ENCODE data around the gene KCNE2. TPM values are rescaled to one million over a fixed set of nuclear protein-coding genes. Genes with fewer than 3 reads are reported as not detected.
A peak's percentile ranks its signal among the peaks of the same experiment; 100 is the strongest.

KCNE2 gene
- polyA plus RNA-seq, 3 donors: 0.27 TPM; not detected in 2

GRCh38 chr21:34337741-34338140 lies 26.1 kb upstream of the KCNE2 start:
- no peak overlapping the region for H3K4me3 Mint-ChIP-seq
- H2AFZ ChIP-seq (ENCODE audit: insufficient read depth, low read depth, low read length, poor library complexity, severe bottlenecking): peak overlapping the region; percentile 24
- H3K36me3 ChIP-seq (replicated peaks in 1 of 2; ENCODE audit: control insufficient read depth in 1 of 2, insufficient read depth in 2 of 2, low read length in 2 of 2): no peaks in the 10 kb centered on the region
- H3K4me1 Mint-ChIP-seq: peaks cover 9% of the 10 kb centered on the region
- no peak overlapping the region for H3K9ac ChIP-seq (ENCODE audit: insufficient read depth, low read length, poor library complexity, severe bottlenecking)
- peaks cover 0 to 2% (median 0%) of the 10 kb centered on the region in 7 donors for H3K9me3 Mint-ChIP-seq
- intact Hi-C loops (cut with micrococcal nuclease): loop anchor here in 1 of 2 donors (5.0 kb wide), 1 partner anchor 70 kb away; no protein-coding TSS in a partner anchor
- 5% methylated on average over 3 of the region's 6 CpGs for WGBS (ENCODE audit: insufficient coverage)
- H3K27ac Mint-ChIP-seq: no peak overlapping the region
- H3K4me3 ChIP-seq (replicated peaks in 1 of 3; ENCODE audit: low read depth in 2 of 3, low read length in 3 of 3): no peak overlapping the region
- H3K4me1 ChIP-seq (ENCODE audit: control insufficient read depth in 1 of 2, insufficient read depth in 2 of 2, low read length in 2 of 2): peaks cover 5% of the 10 kb centered on the region in 2 donors
- TF ChIP-seq CTCF (IDR thresholded peaks at IDR 0.05): no peak
- no peak overlapping the region for H3K4me2 ChIP-seq (replicated peaks; ENCODE audit: extremely low read depth, low read length, poor library complexity, severe bottlenecking)
- peaks cover 2 to 6% (median 5%) of the 10 kb centered on the region in 3 donors for H3K27me3 Mint-ChIP-seq (ENCODE audit: low read depth in 3 of 3)
- H4K20me1 ChIP-seq (ENCODE audit: insufficient read depth, low read length): no peaks in the 10 kb centered on the region
- DNase-seq: no peak
- no peaks in the 10 kb centered on the region for H3K79me2 ChIP-seq (ENCODE audit: insufficient read depth, low read length)
- H3K36me3 Mint-ChIP-seq: no peaks in the 10 kb centered on the region
- no peaks in the 10 kb centered on the region for H3K27me3 ChIP-seq (ENCODE audit: control insufficient read depth in 2 of 2, insufficient read depth in 2 of 2, low read length in 2 of 2)
- no peak overlapping the region for H3K27ac ChIP-seq (ENCODE audit: low read depth in 1 of 2, low read length in 2 of 2)
- H3K9me3 ChIP-seq (replicated peaks in 1 of 2; ENCODE audit: control insufficient read depth in 1 of 2, insufficient read depth in 1 of 2, low read length in 2 of 2): no peaks in the 10 kb centered on the region

- Histone ChIP-seq H3K9me3 (replicated peaks in 1 of 2; ENCODE audit: control insufficient read depth in 1 of 2, insufficient read depth in 1 of 2, low read length in 2 of 2) (no peaks in the 10 kb centered on the region), H3K79me2 (ENCODE audit: insufficient read depth, low read length) (no peaks in the 10 kb centered on the region), H3K9ac (ENCODE audit: insufficient read depth, low read length, poor library complexity, severe bottlenecking) (no peak overlapping the region), H3K4me1 (ENCODE audit: control insufficient read depth in 1 of 2, insufficient read depth in 2 of 2, low read length in 2 of 2) (peaks cover 5% of the 10 kb centered on the region in 2 donors), H3K4me3 (replicated peaks in 1 of 3; ENCODE audit: low read depth in 2 of 3, low read length in 3 of 3) (no peak overlapping the region), H3K27ac (ENCODE audit: low read depth in 1 of 2, low read length in 2 of 2) (no peak overlapping the region), H3K36me3 (replicated peaks in 1 of 2; ENCODE audit: control insufficient read depth in 1 of 2, insufficient read depth in 2 of 2, low read length in 2 of 2) (no peaks in the 10 kb centered on the region), H2AFZ (ENCODE audit: insufficient read depth, low read depth, low read length, poor library complexity, severe bottlenecking) (peak overlapping the region; percentile 24), H3K27me3 (ENCODE audit: control insufficient read depth in 2 of 2, insufficient read depth in 2 of 2, low read length in 2 of 2) (no peaks in the 10 kb centered on the region), H3K4me2 (replicated peaks; ENCODE audit: extremely low read depth, low read length, poor library complexity, severe bottlenecking) (no peak overlapping the region), H4K20me1 (ENCODE audit: insufficient read depth, low read length) (no peaks in the 10 kb centered on the region)
- Mint-ChIP-seq H3K27ac (no peak overlapping the region), H3K4me1 (peaks cover 9% of the 10 kb centered on the region), H3K27me3 (ENCODE audit: low read depth in 3 of 3) (peaks cover 2 to 7% (median 6%) of the 10 kb centered on the region in 3 donors), H3K9me3 (peaks cover 0 to 2% (median 0%) of the 10 kb centered on the region in 7 donors), H3K36me3 (no peaks in the 10 kb centered on the region), H3K4me3 (no peak overlapping the region)
- WGBS (ENCODE audit: insufficient coverage): 96% methylated on average over 8 of the region's 8 CpGs
- no peak for DNase-seq
- no peak for TF ChIP-seq CTCF (IDR thresholded peaks at IDR 0.05)
- intact Hi-C loops (cut with micrococcal nuclease): loop anchor here in 1 of 2 donors (5.0 kb wide), 1 partner anchor 71 kb away; no protein-coding TSS in a partner anchor
Observed at GRCh38 chr21:34338226-34338625, 25.6 kb upstream of the KCNE2 start.

Measured in CD14-positive monocyte (primary cell).